Measurements from ENCODE around the gene SANBR.

DNA sequence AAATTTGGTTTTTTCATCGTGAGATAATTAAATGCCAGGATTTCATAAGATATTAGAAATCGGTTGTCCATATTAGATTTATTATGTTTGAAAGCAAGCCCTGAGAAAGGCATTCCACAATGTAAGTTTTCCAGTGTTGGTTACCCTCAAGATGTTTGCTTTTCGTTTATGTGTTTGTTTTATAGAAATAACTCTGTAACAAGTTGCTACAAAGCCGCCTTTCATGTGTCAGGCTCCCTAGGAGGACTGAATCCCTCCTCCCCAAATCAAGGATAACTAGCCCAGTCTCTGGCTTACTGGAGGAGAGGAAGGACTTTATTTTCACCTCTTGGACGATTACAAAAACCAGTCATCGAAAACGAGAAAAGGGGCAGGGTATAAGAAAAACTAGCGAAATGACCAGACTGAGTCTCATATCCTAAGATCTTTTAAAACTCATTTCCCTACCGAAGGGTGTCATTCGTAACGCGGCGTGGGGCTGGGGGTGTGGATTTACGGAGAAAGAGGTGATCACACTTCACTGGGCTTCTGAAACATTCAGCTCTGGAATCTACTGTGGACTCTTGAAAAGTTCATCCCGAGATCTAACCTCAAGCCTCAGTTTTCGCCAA, 49.2 kb upstream of the SANBR start:
- TF ChIP-seq, protein P1, sequence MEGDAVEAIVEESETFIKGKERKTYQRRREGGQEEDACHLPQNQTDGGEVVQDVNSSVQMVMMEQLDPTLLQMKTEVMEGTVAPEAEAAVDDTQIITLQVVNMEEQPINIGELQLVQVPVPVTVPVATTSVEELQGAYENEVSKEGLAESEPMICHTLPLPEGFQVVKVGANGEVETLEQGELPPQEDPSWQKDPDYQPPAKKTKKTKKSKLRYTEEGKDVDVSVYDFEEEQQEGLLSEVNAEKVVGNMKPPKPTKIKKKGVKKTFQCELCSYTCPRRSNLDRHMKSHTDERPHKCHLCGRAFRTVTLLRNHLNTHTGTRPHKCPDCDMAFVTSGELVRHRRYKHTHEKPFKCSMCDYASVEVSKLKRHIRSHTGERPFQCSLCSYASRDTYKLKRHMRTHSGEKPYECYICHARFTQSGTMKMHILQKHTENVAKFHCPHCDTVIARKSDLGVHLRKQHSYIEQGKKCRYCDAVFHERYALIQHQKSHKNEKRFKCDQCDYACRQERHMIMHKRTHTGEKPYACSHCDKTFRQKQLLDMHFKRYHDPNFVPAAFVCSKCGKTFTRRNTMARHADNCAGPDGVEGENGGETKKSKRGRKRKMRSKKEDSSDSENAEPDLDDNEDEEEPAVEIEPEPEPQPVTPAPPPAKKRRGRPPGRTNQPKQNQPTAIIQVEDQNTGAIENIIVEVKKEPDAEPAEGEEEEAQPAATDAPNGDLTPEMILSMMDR (IDR thresholded peaks at IDR 0.05) = no peak
- no peak for TF ChIP-seq POLR2A (IDR thresholded peaks at IDR 0.05)
- no peak for TF ChIP-seq EP300 (IDR thresholded peaks at IDR 0.05)
- TF ChIP-seq POLR2AphosphoS5 (IDR thresholded peaks at IDR 0.05) = no peak

Data from upper lobe of left lung (tissue), 4 donors.